ENCODE results near the gene PHKB. TPM values are rescaled to one million over a fixed set of nuclear protein-coding genes. Genes with fewer than 3 reads are reported as not detected.

The PHKB gene
- total and polyA plus RNA-seq, 2 of the 8 experiments (the other 6 are each of a cell fraction or from before 2014, with no cell fraction given), result 18.6 to 38.3 TPM

DNA sequence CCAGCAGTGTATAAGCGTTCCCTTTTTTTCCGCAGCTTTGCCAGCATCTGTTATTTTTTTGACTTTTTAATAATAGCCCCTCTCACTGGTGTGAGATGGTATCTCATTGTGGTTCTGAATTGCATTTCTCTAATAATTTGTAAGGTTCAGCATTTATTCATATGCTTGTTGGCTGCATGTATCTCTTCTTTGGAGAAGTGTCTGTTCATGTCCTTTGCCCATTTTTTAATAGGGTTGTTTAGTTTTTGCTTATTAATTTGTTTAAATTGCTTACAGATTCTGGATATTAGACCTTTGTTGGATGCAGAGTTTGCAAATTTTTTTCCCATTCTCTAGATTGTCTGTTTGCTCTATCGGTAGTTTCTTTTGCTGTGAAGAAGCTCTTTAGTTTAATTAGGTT lies 26.9 kb downstream of the PHKB start:
- TF ChIP-seq RNF2 (IDR thresholded peaks at IDR 0.05; ENCODE audit: borderline replicate concordance, low read depth, low read length, missing control alignments, poor library complexity, severe bottlenecking), result no peak
- TF ChIP-seq SP2 (IDR thresholded peaks at IDR 0.05; ENCODE audit: low read length), result no peak
- TF ChIP-seq YY1 (IDR thresholded peaks at IDR 0.05; ENCODE audit: low read depth, low read length), result no peak
- no peak for TF ChIP-seq GTF2F1 (IDR thresholded peaks at IDR 0.05; ENCODE audit: borderline replicate concordance, low read depth, low read length)
- no peak for TF ChIP-seq EP300 (IDR thresholded peaks at IDR 0.05; ENCODE audit: borderline replicate concordance in 1 of 2, low read depth in 2 of 2, low read length in 2 of 2)
- no peak for TF ChIP-seq POLR2AphosphoS5 (IDR thresholded peaks at IDR 0.05; ENCODE audit: low read depth, low read length)
- TF ChIP-seq KDM1A (IDR thresholded peaks at IDR 0.05; ENCODE audit: borderline replicate concordance, low read length), result no peak
- TF ChIP-seq RXRA (IDR thresholded peaks at IDR 0.05; ENCODE audit: insufficient read depth, low read depth, low read length), result no peak
- H3K79me1 ChIP-seq (ENCODE audit: low read depth, low read length), result no peaks in the 10 kb centered on the region
- no peak overlapping the region for H2BK120ac ChIP-seq (replicated peaks; ENCODE audit: low read depth, low read length)
- no peak overlapping the region for H3K4me2 ChIP-seq (ENCODE audit: insufficient read depth in 1 of 2, low read depth in 2 of 2, low read length in 2 of 2)
- H2AK5ac ChIP-seq (ENCODE audit: low read depth, low read length), result no peak overlapping the region
- no peak overlapping the region for H3K14ac ChIP-seq (ENCODE audit: insufficient read length)
- no peak overlapping the region for H3K27ac ChIP-seq (ENCODE audit: low read depth, low read length)
- H3K4me1 ChIP-seq (replicated peaks in 1 of 4; ENCODE audit: control insufficient read depth in 3 of 4, insufficient read depth in 4 of 4, low read length in 3 of 4), result peaks cover 0 to 7% (median 4%) of the 10 kb centered on the region in 4 experiments; a peak in 4 of 7 replicates
- WGBS, 2 experiments (ENCODE audit: extremely low coverage in 1 of 2, insufficient coverage in 1 of 2, insufficient read length in 1 of 2, insufficient replicate concordance in 2 of 2, low coverage in 1 of 2, low lambda C conversion rate in 2 of 2, missing lambda C conversion rate in 1 of 2), result 97% methylated on average over 3 of the region's 3 CpGs; no CpG with 5 or more reads in 1 of the 2 experiments
- H3K18ac ChIP-seq (ENCODE audit: extremely low read depth, low read length), result no peak overlapping the region
- ChIA-PET CTCF (ENCODE audit: partially characterized antibody) (interaction anchor here (1.0 kb wide), 1 partner anchor 9 kb away, joined by 4 read pairs; no protein-coding TSS in a partner anchor), POLR2A (ENCODE audit: partially characterized antibody) (no interaction called here)
- no peak overlapping the region for H2AFZ ChIP-seq (ENCODE audit: low read length)
- no peaks in the 10 kb centered on the region for H4K20me1 ChIP-seq (replicated peaks in 1 of 2; ENCODE audit: control insufficient read depth in 1 of 2, insufficient read depth in 2 of 2, low read length in 2 of 2)
- no peak overlapping the region for H4K5ac ChIP-seq (ENCODE audit: insufficient read length, low read depth, low read length)
- no peak overlapping the region for H3K23ac ChIP-seq (ENCODE audit: insufficient read length)
- no peak overlapping the region for H2BK5ac ChIP-seq (ENCODE audit: low read depth, low read length)
- H2BK15ac ChIP-seq (ENCODE audit: low read length), result no peak overlapping the region
- no peaks in the 10 kb centered on the region; a peak in 1 of 4 replicates for H3K79me2 ChIP-seq (ENCODE audit: control insufficient read depth in 1 of 2, insufficient read depth in 2 of 2, low read length in 2 of 2)
- no peak overlapping the region for H3K9ac ChIP-seq (replicated peaks in 1 of 4; ENCODE audit: extremely low read depth in 1 of 4, low read depth in 3 of 4, low read length in 3 of 4)
- H4K91ac ChIP-seq (replicated peaks; ENCODE audit: insufficient read length, low read length), result no peak overlapping the region
- no peaks in the 10 kb centered on the region for H3K27me3 ChIP-seq (replicated peaks in 1 of 4; ENCODE audit: control insufficient read depth in 3 of 4, extremely low read depth in 1 of 4, insufficient read depth in 3 of 4, low read length in 3 of 4)
- H3K56ac ChIP-seq (replicated peaks; ENCODE audit: insufficient read length, low read depth, low read length), result no peak overlapping the region
- no peak for DNase-seq (ENCODE audit: low read depth in 1 of 2, low spot score in 2 of 2)
- no peak overlapping the region for H3K4me3 ChIP-seq (ENCODE audit: extremely low read depth in 1 of 4, insufficient read depth in 2 of 4, low read depth in 3 of 4, low read length in 4 of 4)
- H4K8ac ChIP-seq (ENCODE audit: extremely low read depth, insufficient read depth, low read length), result no peak overlapping the region
- H3K9me3 ChIP-seq (ENCODE audit: insufficient read depth in 2 of 2, low read depth in 1 of 2, low read length in 1 of 2), result peaks cover 17 to 20% of the 10 kb centered on the region in 2 experiments
- peaks cover 0 to 7% (median 2%) of the 10 kb centered on the region in 4 experiments; a peak in 3 of 8 replicates for H3K36me3 ChIP-seq (ENCODE audit: control insufficient read depth in 2 of 4, insufficient read depth in 4 of 4, low read length in 3 of 4)
- H2BK20ac ChIP-seq (ENCODE audit: low read length), result no peak overlapping the region
- H3K4ac ChIP-seq (replicated peaks; ENCODE audit: insufficient read length, low read depth, low read length), result no peak overlapping the region
- FAIRE-seq, result no peak
- H2BK12ac ChIP-seq (ENCODE audit: low read depth, low read length), result no peak overlapping the region
- H3K23me2 ChIP-seq (ENCODE audit: low read depth, low read length), result no peaks in the 10 kb centered on the region

Measured in H1 (cell line).